ENCODE measurements around the gene GTF2F1. TPM values are rescaled to one million over a fixed set of nuclear protein-coding genes. Genes with fewer than 3 reads are reported as not detected.
A peak's percentile ranks its signal among the peaks of the same experiment; 100 is the strongest.

The GTF2F1 gene
- total and polyA plus RNA-seq, 10 of the 15 experiments (the other 5 are each of a cell fraction or from before 2014, with no cell fraction given), result 4.5 to 61.7 (median 48.5) TPM

- in situ Hi-C loops (cut with MboI), result no loop called here
- no peaks in the 10 kb centered on the region for H3K27me3 ChIP-seq (replicated peaks in 1 of 2; ENCODE audit: control insufficient read depth in 2 of 2, insufficient read depth in 2 of 2, low read length in 1 of 2)
- ATAC-seq (peak; percentile 93), FAIRE-seq (peak; percentile 100), DNase-seq (ENCODE audit: low read depth, low spot score) (peak; percentile 100)
- H3K36me3 ChIP-seq (ENCODE audit: control insufficient read depth in 2 of 2, insufficient read depth in 2 of 2, low read length in 1 of 2), result peaks cover 4 to 17% of the 10 kb centered on the region in 2 experiments
- ChIA-PET POLR2A (interaction anchor here (0.5 to 1.8 kb wide), 19 partner anchors 10 to 1012 kb away, joined by 3 to 13 read pairs (median 3); partner anchors contain the start of genes ALKBH7, CLPP, DENND1C and NDUFA11), CTCF (interaction anchor here (0.8 to 2.2 kb wide), 8 partner anchors 10 to 438 kb away, joined by 3 to 8 read pairs (median 3); partner anchors contain the start of genes ALKBH7 and DENND1C), RAD21 (ENCODE audit: unreplicated experiment) (interaction anchor here (0.6 to 1.7 kb wide), 9 partner anchors 11 to 445 kb away, joined by 3 to 9 read pairs (median 4); partner anchors contain the start of gene ALKBH7), SMC1A (ENCODE audit: uncharacterized antibody, unreplicated experiment) (interaction anchor here (0.6 to 1.6 kb wide), 3 partner anchors 10 to 80 kb away, joined by 3 to 5 read pairs (median 3); no protein-coding TSS in a partner anchor)
- H3K4me3 ChIP-seq, result peak overlapping the region; percentile 6; the same call in 1 of the 2 replicates
- H3K27ac ChIP-seq (ENCODE audit: control insufficient read depth, insufficient read depth), result peak overlapping the region; percentile 58
- H3K9ac ChIP-seq (ENCODE audit: control insufficient read depth, insufficient read depth, low read length), result no peak overlapping the region
- H3K9me3 ChIP-seq (replicated peaks; ENCODE audit: control insufficient read depth, insufficient read depth, low read length), result no peaks in the 10 kb centered on the region; the same call in 2 of the 3 replicates
- peak overlapping the region; percentile 56 for H3K4me2 ChIP-seq (ENCODE audit: control insufficient read depth, insufficient read depth)
- intact Hi-C loops (cut with micrococcal nuclease; ENCODE audit: unreplicated experiment), result loop anchor here (1.0 kb wide), 2 partner anchors 32 to 35 kb away; partner anchors contain the start of gene GTF2F1
- peak overlapping the region; percentile 72 for H2AFZ ChIP-seq (ENCODE audit: control insufficient read depth, low read depth, low read length)
- peaks cover 5% of the 10 kb centered on the region for H3K4me1 ChIP-seq (ENCODE audit: control insufficient read depth, insufficient read depth, low read length)
- H4K20me1 ChIP-seq (ENCODE audit: control insufficient read depth, insufficient read depth), result peaks cover 19% of the 10 kb centered on the region
- BruUV-seq (replicated peaks), result no TSS peak
- H3K79me2 ChIP-seq (ENCODE audit: control insufficient read depth, insufficient read depth, low read length), result peaks cover 41% of the 10 kb centered on the region
- WGBS (ENCODE audit: insufficient coverage, insufficient replicate concordance, low lambda C conversion rate, missing lambda C conversion rate), result 17% methylated on average over 43 of the region's 43 CpGs
- TF ChIP-seq BRCA1 (IDR thresholded peaks at IDR 0.05; ENCODE audit: low read depth, low read length), result peak; percentile 39; the same call in 1 of the 2 replicates
- peak; percentile 96 for TF ChIP-seq SP1 (IDR thresholded peaks at IDR 0.05; ENCODE audit: low read depth, low read length)
- TF ChIP-seq NRF1 (conservative IDR thresholded peaks at IDR 0.05; ENCODE audit: low read depth, low read length), result no peak; the same call in 1 of the 2 replicates
- TF ChIP-seq ATF3 (IDR thresholded peaks at IDR 0.05; ENCODE audit: borderline replicate concordance, extremely low read depth, low read depth, low read length), result peak; percentile 42; the same call in 1 of the 2 replicates
- peak; percentile 91 for TF ChIP-seq ATF7 (IDR thresholded peaks at IDR 0.05; ENCODE audit: low read depth)
- peak; percentile 24; the same call in 1 of the 2 replicates for TF ChIP-seq HCFC1 (IDR thresholded peaks at IDR 0.05; ENCODE audit: low read length)
- TF ChIP-seq POU2F2 (IDR thresholded peaks at IDR 0.05; ENCODE audit: borderline replicate concordance, low read depth, low read length), result 0 out of 3 replicates have a peak, but pooled peaks have one; percentile 27
- TF ChIP-seq TCF7 (IDR thresholded peaks at IDR 0.05; ENCODE audit: borderline replicate concordance), result no peak
- TF ChIP-seq RBBP5 (conservative IDR thresholded peaks at IDR 0.05), result no peak
- TF ChIP-seq TBL1XR1 (IDR thresholded peaks at IDR 0.05; ENCODE audit: low read depth, low read length), result no peak
- TF ChIP-seq CHD2 (IDR thresholded peaks at IDR 0.05; ENCODE audit: borderline replicate concordance, low read depth, low read length), result peak; percentile 97
- peak; percentile 30; the same call in 1 of the 2 replicates for TF ChIP-seq TAF1 (IDR thresholded peaks at IDR 0.05; ENCODE audit: borderline replicate concordance, low read depth, low read length)
- TF ChIP-seq ELK1 (IDR thresholded peaks at IDR 0.05; ENCODE audit: low read depth, low read length), result no peak
- peak; percentile 65 to 81 for TF ChIP-seq BHLHE40 (IDR thresholded peaks at IDR 0.05; ENCODE audit: borderline replicate concordance in 1 of 2, low read depth in 2 of 2, low read length in 1 of 2)
- TF ChIP-seq CREM (IDR thresholded peaks at IDR 0.05; ENCODE audit: low read depth), result 0 out of 2 replicates have a peak, but pooled peaks have one; percentile 57
- no peak; the same call in 1 of the 2 replicates for TF ChIP-seq RFX5 (IDR thresholded peaks at IDR 0.05; ENCODE audit: low read depth, low read length)
- TF ChIP-seq USF2 (IDR thresholded peaks at IDR 0.05; ENCODE audit: borderline replicate concordance, low read depth, low read length), result peak; percentile 85
- peak; percentile 81 for TF ChIP-seq CREB1 (IDR thresholded peaks at IDR 0.05; ENCODE audit: low read depth)
Measured at GRCh38 chr19:6424939-6425731, 32.2 kb upstream of the GTF2F1 start.
